Stimulated activated CD8-positive, alpha-beta memory T cell treated with anti-CD3 and anti-CD28 coated beads, Interleukin-4, amount 100 ng/mL, for 24 hours (primary cell): ENCODE results near the gene SNRNP40.
"Not testable (repeated sequence)": the region's sequence is repeated elsewhere in the genome, so short reads cannot be mapped to it uniquely, and the experiment has no call there.

Experiments used
- DNase-seq: peaks from one replicate; pipeline ENCODE4 v3.0.0-alpha.2; 2020; ENCODE audit warnings: low read depth

Gene SNRNP40

GRCh38 chr1:31282426-31282825 is 14.2 kb downstream of the SNRNP40 start:
- DNase-seq, result not testable (repeated sequence)

GRCh38 chr1:31273619-31274018 is 23.0 kb downstream of the SNRNP40 start:
- no peak for DNase-seq

- no peak for DNase-seq
These were observed 24.2 kb downstream of the SNRNP40 start for GRCh38 chr1:31272369-31272768.

GRCh38 chr1:31266547-31266946 is 30.0 kb downstream of the SNRNP40 start:
- no peak for DNase-seq

GRCh38 chr1:31264790-31265386 is 31.7 kb downstream of the SNRNP40 start:
- DNase-seq, result no peak

GRCh38 chr1:31263408-31263807 is 33.2 kb downstream of the SNRNP40 start:
- no peak for DNase-seq

- DNase-seq, result not testable (repeated sequence)
These were observed 34.2 kb downstream of the SNRNP40 start for GRCh38 chr1:31262393-31262792.

GRCh38 chr1:31261916-31262315 is 34.7 kb downstream of the SNRNP40 start:
- DNase-seq, result no peak

- no peak for DNase-seq
These were observed 36.8 kb downstream of the SNRNP40 start for GRCh38 chr1:31259746-31260145.

GRCh38 chr1:31258581-31258980 is 38.0 kb downstream of the SNRNP40 start:
- no peak for DNase-seq

GRCh38 chr1:31257213-31257612 is 39.4 kb downstream of the SNRNP40 start:
- no peak for DNase-seq

- DNase-seq, result no peak
These were observed 46.7 kb downstream of the SNRNP40 start for GRCh38 chr1:31249854-31250253.

GRCh38 chr1:31248276-31248675 is 48.3 kb downstream of the SNRNP40 start:
- DNase-seq, result no peak

- no peak for DNase-seq
These were observed 52.3 kb downstream of the SNRNP40 start for GRCh38 chr1:31244326-31244725.

GRCh38 chr1:31243501-31244286 is 52.9 kb downstream of the SNRNP40 start:
- DNase-seq, result no peak

- DNase-seq, result no peak
These were observed 55.3 kb downstream of the SNRNP40 start for GRCh38 chr1:31241321-31241720.

- DNase-seq, result no peak
These were observed 56.8 kb downstream of the SNRNP40 start, which contains the start of gene NKAIN1 for GRCh38 chr1:31239653-31240241. Gene NKAIN1, minus strand, starts transcription at chr1:31239887. Its CDS starts 340 bp downstream, at chr1:31239547.

- DNase-seq, result no peak
These were observed 57.5 kb downstream of the SNRNP40 start for GRCh38 chr1:31238986-31239613.

GRCh38 chr1:31238612-31238985 is 58.0 kb downstream of the SNRNP40 start:
- no peak for DNase-seq

- no peak for DNase-seq
These were observed 61.7 kb downstream of the SNRNP40 start for GRCh38 chr1:31234870-31235269.

- no peak for DNase-seq
These were observed 62.4 kb downstream of the SNRNP40 start for GRCh38 chr1:31234123-31234708.

- DNase-seq, result no peak
These were observed 63.9 kb downstream of the SNRNP40 start for GRCh38 chr1:31232689-31233088.
